Activated naive CD4-positive, alpha-beta T cell treated with anti-CD3 and anti-CD28 coated beads, Interleukin-2, amount 10 ng/mL, durations not matched to agents 7 days and 5 days (primary cell): ENCODE results near the gene TPPP3.
"Not testable (repeated sequence)": the region's sequence is repeated elsewhere in the genome, so short reads cannot be mapped to it uniquely, and the experiment has no call there.

Source experiments
- CTCF ChIA-PET: fragments of 350-600 bp; sonication (Branson Sonifier 250); formaldehyde crosslinking; loops from one replicate; lab custom pipeline; 2021; ENCODE audit warnings: antibody characterized with exemption; lab: Charles Lee
- DNase-seq: peaks from one replicate; pipeline ENCODE4 v3.0.0-alpha.2; 2020
- H3K27ac Mint-ChIP-seq: one replicate; pipeline ENCODE4 v1.8.0; 2021; ENCODE audit warnings: mild to moderate bottlenecking, moderate library complexity, mixed read lengths
- H3K27me3 Mint-ChIP-seq: one replicate; pipeline ENCODE4 v1.8.0; 2021; ENCODE audit warnings: mild to moderate bottlenecking, mixed read lengths
- H3K36me3 Mint-ChIP-seq: one replicate; pipeline ENCODE4 v1.8.0; 2021; ENCODE audit warnings: mixed read lengths
- H3K4me1 Mint-ChIP-seq: one replicate; pipeline ENCODE4 v1.8.0; 2021; ENCODE audit warnings: mixed read lengths
- H3K4me3 Mint-ChIP-seq: one replicate; pipeline ENCODE4 v1.8.0; 2021; ENCODE audit warnings: mild to moderate bottlenecking, moderate library complexity, mixed read lengths
- H3K9me3 Mint-ChIP-seq: one replicate; pipeline ENCODE4 v1.8.0; 2021; ENCODE audit warnings: mixed read lengths

Gene TPPP3

DNA sequence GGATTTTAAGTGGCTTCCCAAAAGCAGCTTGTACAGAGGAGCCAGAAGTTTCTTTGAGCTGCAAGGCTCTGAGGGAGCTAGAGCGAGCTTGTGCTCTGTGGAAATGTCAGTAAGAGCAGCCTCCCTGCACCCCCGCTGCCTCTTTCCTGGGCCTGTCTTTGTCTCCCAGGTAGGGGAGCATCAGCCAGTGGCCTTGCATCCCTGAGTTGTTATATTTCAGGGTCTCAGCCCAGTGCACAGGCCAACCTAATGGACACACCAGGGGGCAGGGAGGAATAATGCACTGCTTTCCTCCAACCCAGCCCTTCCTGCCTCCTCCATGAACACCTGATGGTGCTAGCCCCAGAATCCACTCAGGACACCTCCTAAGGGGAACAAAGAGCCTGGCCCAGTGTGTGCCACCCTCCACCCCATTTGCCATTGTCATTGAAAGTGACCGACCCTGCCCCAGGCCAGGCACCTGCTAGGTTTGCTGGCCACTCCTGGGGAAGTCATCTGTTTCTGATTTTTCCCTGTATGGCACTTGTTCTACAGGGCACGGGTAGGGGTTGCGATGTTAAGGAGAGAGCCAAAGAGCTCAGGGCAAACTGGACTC is 6.3 kb downstream of the TPPP3 start:
- CTCF ChIA-PET = interaction anchor here (1.0 to 4.2 kb wide), 2 partner anchors 12 to 187 kb away, joined by 3 to 18 read pairs; no protein-coding TSS in a partner anchor

DNA sequence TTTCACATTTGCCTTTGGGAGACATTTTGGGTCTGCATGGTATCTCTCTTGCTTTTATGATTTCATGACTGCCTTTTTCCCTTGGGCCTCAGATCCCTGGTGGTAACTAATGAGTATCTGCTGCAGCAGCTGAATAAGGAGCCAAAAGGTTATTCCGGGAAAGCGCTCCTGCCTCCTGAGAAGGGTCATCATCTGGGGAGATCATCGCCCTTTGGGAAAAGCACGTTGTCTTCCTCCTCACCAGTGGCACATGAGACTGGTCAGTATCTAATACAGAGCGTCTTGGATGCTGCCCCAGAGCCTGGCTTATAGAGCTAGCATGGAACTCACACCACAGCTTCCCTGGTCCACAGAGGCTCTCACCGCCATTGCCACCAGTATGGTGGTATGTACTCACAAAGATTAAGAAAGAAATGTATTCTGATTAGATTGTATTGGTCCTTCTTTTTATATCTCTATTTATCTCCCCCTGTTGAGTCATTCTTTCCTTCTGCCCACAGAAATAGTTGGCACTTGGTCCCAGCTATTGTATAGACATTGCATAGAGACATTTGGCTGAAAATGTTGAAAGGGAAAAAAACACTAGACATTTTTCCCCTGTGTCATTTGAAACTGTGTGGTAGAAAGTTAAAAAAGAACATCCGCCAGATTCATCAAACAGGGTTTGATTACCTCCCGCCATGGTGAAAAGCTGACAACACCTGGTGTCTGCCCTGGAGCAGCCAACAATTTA is 8.4 kb downstream of the TPPP3 start:
- no peaks in the 10 kb centered on the region for H3K9me3 Mint-ChIP-seq
- peaks cover 66% of the 10 kb centered on the region for H3K27me3 Mint-ChIP-seq
- H3K36me3 Mint-ChIP-seq = no peaks in the 10 kb centered on the region
- CTCF ChIA-PET = interaction anchor here (0.6 to 1.7 kb wide), 2 partner anchors 8 to 15 kb away, joined by 3 to 6 read pairs; partner anchors contain the start of gene TPPP3
- no peaks in the 10 kb centered on the region for H3K4me1 Mint-ChIP-seq
- no peak overlapping the region for H3K27ac Mint-ChIP-seq
- no peak for DNase-seq
- H3K4me3 Mint-ChIP-seq = no peak overlapping the region

More for the DNA sequence above, 6.3 kb downstream of the TPPP3 start:
- H3K27ac Mint-ChIP-seq = no peak overlapping the region
- no peak overlapping the region for H3K4me3 Mint-ChIP-seq
- peaks cover 81% of the 10 kb centered on the region for H3K27me3 Mint-ChIP-seq
- no peaks in the 10 kb centered on the region for H3K4me1 Mint-ChIP-seq
- no peaks in the 10 kb centered on the region for H3K9me3 Mint-ChIP-seq
- no peaks in the 10 kb centered on the region for H3K36me3 Mint-ChIP-seq
- no peak for DNase-seq

DNA sequence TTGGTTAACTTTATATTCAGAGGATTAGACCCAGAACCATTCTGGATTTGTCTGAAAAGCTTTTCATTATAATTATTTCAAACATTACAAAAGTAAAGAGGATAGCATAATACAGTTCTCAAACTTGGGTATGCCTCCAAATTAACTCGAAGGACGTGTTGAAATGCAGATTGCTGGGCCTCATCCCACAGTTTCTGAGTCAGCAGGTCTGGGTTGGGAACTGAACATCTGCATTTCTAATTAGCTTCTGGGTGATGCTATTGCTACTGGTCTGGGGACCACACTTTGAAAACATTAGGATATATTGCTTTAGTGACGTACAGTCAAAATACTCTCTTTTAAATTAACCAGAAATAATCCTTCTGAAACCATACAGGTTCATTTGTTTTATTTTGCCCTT is 10.0 kb downstream of the TPPP3 start:
- Mint-ChIP-seq H3K27ac (no peak overlapping the region), H3K4me3 (no peak overlapping the region), H3K4me1 (no peaks in the 10 kb centered on the region), H3K27me3 (peaks cover 49% of the 10 kb centered on the region), H3K36me3 (no peaks in the 10 kb centered on the region), H3K9me3 (no peaks in the 10 kb centered on the region)
- no peak for DNase-seq
- CTCF ChIA-PET = no interaction called here

DNA sequence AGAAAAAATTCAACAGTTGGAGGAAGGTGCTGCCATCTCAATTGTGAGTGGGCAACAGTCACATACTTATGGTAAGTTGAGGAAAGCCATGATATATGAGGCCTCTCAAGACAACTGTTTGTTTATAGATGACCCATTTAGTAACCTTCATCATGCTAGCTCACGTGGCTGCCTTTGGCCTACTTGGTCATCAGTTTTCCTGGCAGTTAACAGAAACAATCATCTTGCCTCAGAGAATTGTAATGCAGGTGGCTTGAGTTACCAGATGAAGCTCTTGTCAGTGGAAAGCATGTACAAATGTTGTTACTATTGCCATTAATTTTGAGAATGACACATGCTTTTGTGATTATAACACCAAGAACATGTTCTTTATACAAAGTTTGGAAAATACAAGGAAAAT is 14.7 kb downstream of the TPPP3 start:
- H3K36me3 Mint-ChIP-seq = no peaks in the 10 kb centered on the region
- CTCF ChIA-PET = no interaction called here

DNA sequence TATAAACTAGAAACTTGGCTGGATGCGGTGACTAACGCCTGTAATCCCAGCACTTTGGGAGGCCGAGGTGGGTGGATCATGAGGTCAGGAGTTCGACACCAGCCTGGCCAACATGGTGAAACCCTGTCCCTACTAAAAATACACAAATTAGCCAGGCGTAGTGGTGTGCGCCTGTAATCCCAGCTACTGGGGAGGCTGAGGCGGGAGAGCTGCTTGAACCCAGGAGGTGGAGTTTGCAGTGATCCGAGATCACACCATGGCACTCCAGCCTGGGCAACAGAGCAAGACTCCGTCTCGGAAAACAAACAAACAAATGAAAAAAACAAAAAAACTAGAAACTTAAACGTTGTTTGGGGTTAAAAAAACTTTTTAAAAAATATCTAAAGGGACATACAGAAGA is 17.3 kb downstream of the TPPP3 start:
- DNase-seq, H3K4me3 Mint-ChIP-seq, H3K27ac Mint-ChIP-seq, CTCF ChIA-PET, H3K4me1 Mint-ChIP-seq, H3K36me3 Mint-ChIP-seq, H3K9me3 Mint-ChIP-seq: not testable (repeated sequence)
- H3K27me3 Mint-ChIP-seq = peaks cover 17% of the 10 kb centered on the region

More for the DNA sequence above, 14.7 kb downstream of the TPPP3 start:
- DNase-seq = no peak
- no peak overlapping the region for H3K4me3 Mint-ChIP-seq
- H3K9me3 Mint-ChIP-seq = no peaks in the 10 kb centered on the region
- peaks cover 29% of the 10 kb centered on the region for H3K27me3 Mint-ChIP-seq
- no peak overlapping the region for H3K27ac Mint-ChIP-seq
- no peaks in the 10 kb centered on the region for H3K4me1 Mint-ChIP-seq

- no peak for DNase-seq
- H3K27me3 Mint-ChIP-seq = peaks cover 17% of the 10 kb centered on the region
- CTCF ChIA-PET = interaction anchor here (0.6 to 2.8 kb wide), 4 partner anchors 29 to 406 kb away, joined by 3 to 18 read pairs (median 4); no protein-coding TSS in a partner anchor
- no peak overlapping the region for H3K27ac Mint-ChIP-seq
- no peaks in the 10 kb centered on the region for H3K4me1 Mint-ChIP-seq
- H3K9me3 Mint-ChIP-seq = no peaks in the 10 kb centered on the region
- no peaks in the 10 kb centered on the region for H3K36me3 Mint-ChIP-seq
- H3K4me3 Mint-ChIP-seq = no peak overlapping the region
These were observed 20.6 kb downstream of the TPPP3 start for GRCh38 chr16:67372664-67373063.

DNA sequence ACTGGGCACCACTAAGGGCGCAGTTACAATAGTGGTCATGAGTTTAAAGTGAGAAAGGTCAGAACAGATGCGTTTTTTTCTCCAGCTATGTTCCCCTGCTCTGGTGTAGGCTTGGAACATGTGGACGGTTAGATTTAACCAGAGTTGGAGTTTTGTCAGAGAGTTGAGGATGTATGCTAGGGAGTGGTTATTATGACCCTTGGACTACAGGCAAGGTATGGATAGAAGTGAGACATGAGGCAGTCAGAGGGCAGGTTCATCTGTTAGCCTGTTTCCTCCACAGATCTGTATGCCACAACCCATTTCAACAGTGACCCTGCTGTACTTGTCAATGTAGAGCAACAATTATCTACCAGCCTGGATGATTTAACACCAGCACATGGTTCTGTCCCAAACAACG is 22.6 kb downstream of the TPPP3 start:
- no peak overlapping the region for H3K4me3 Mint-ChIP-seq
- H3K36me3 Mint-ChIP-seq = no peaks in the 10 kb centered on the region
- CTCF ChIA-PET = interaction anchor here (1.7 kb wide), 1 partner anchor 10 kb away, joined by 4 read pairs; no protein-coding TSS in a partner anchor

DNA sequence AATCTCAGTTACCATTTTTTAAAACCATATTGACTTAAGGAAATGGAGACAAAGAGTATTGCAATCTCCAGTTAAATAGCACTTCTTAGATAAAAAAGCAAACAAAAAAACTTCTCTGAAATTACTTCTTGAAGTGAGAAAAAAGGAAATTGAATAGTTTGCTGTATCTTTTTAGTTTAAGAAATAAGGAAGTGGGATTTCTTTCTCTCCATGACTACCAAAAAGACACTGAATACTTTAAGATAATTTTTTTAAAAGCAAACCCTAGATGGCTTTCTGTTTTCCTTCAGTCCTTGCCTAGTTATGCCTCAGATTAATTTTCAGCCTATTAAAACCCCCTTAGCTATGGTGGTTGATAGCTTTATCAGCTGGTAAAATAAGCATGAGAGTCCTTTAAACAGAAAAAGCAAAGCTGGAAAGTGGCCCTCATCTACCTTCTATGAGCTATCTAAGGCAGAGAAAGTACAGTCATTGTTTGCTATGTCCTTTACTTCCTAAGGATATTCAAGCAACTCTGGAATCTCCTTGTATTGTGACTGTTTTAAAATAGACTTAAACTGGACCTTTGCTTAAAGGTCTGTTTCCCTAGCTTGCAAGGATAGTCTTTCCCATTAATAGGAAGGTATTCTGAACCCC is 28.6 kb downstream of the TPPP3 start:
- peaks cover 11% of the 10 kb centered on the region for H3K27me3 Mint-ChIP-seq
- peaks cover 8% of the 10 kb centered on the region for H3K4me1 Mint-ChIP-seq
- no peaks in the 10 kb centered on the region for H3K36me3 Mint-ChIP-seq
- no peak overlapping the region for H3K4me3 Mint-ChIP-seq
- CTCF ChIA-PET = interaction anchor here (0.6 kb wide), 1 partner anchor 230 kb away, joined by 3 read pairs; no protein-coding TSS in a partner anchor
- no peak for DNase-seq
- H3K27ac Mint-ChIP-seq = no peak overlapping the region
- no peaks in the 10 kb centered on the region for H3K9me3 Mint-ChIP-seq

More for the DNA sequence above, 22.6 kb downstream of the TPPP3 start:
- Mint-ChIP-seq H3K9me3 (no peaks in the 10 kb centered on the region), H3K4me1 (peaks cover 2% of the 10 kb centered on the region), H3K27ac (no peak overlapping the region), H3K27me3 (peaks cover 5% of the 10 kb centered on the region)
- no peak for DNase-seq

GRCh38 chr16:67361038-67361437 is 32.3 kb downstream of the TPPP3 start:
- CTCF ChIA-PET = no interaction called here
- Mint-ChIP-seq H3K27ac (no peak overlapping the region), H3K36me3 (no peaks in the 10 kb centered on the region), H3K9me3 (no peaks in the 10 kb centered on the region), H3K27me3 (peaks cover 15% of the 10 kb centered on the region), H3K4me3 (no peak overlapping the region), H3K4me1 (peaks cover 8% of the 10 kb centered on the region)
- DNase-seq = no peak

- peaks cover 19% of the 10 kb centered on the region for H3K27me3 Mint-ChIP-seq
- H3K27ac Mint-ChIP-seq, H3K36me3 Mint-ChIP-seq, H3K4me3 Mint-ChIP-seq, CTCF ChIA-PET, DNase-seq, H3K4me1 Mint-ChIP-seq, H3K9me3 Mint-ChIP-seq: not testable (repeated sequence)
These were observed 33.6 kb downstream of the TPPP3 start for GRCh38 chr16:67359540-67360269.

DNA sequence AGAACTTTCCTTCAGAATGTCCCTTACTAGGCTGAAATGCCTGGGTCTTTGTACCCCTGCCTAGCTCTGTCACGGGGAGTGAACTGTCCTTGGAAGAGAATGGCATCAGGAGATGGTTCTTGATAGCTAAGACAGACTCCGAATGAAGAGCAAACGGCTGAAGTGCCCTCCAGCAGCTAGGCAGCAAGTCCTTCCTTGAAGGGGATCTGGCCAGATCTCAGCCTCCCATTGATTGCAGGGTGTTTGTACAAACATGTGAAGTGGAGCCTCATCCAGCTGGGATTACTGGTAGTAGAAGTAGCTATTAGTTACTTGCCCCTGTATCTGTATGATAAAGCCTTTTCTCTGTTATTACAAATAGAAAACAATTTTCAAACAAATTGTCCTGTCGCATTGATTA is 35.7 kb downstream of the TPPP3 start:
- Mint-ChIP-seq H3K4me3 (no peak overlapping the region), H3K27me3 (peaks cover 19% of the 10 kb centered on the region), H3K36me3 (no peaks in the 10 kb centered on the region), H3K9me3 (no peaks in the 10 kb centered on the region), H3K4me1 (no peaks in the 10 kb centered on the region), H3K27ac (no peak overlapping the region)
- CTCF ChIA-PET = no interaction called here
- no peak for DNase-seq

DNA sequence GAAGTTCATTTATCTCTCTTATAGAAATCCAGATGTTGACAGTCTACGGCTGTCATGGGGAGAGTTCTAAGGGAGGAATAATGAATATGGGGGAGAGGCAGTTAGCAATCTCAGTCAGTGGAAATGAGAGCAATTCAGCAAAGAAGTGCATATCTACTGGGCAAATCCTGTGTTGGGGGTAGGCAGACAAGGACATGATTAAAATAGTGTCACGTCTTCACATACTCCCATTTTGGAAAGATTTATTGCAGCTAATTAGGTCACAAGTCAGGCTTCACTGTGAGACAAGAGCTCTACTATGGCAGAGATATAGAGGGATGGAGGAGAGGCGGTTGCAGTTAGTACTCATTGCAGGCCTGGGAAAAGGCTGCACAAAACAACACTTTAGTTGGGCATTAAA is 36.9 kb downstream of the TPPP3 start:
- Mint-ChIP-seq H3K4me1 (no peaks in the 10 kb centered on the region), H3K4me3 (no peak overlapping the region), H3K36me3 (no peaks in the 10 kb centered on the region), H3K27ac (no peak overlapping the region), H3K27me3 (peaks cover 19% of the 10 kb centered on the region), H3K9me3 (no peaks in the 10 kb centered on the region)
- no peak for DNase-seq
- CTCF ChIA-PET = interaction anchor here (0.7 to 1.7 kb wide), 3 partner anchors 10 to 569 kb away, joined by 3 to 4 read pairs (median 3); no protein-coding TSS in a partner anchor

GRCh38 chr16:67352463-67352862 is 40.8 kb downstream of the TPPP3 start:
- DNase-seq, H3K4me1 Mint-ChIP-seq, H3K27ac Mint-ChIP-seq, H3K36me3 Mint-ChIP-seq, H3K4me3 Mint-ChIP-seq, H3K27me3 Mint-ChIP-seq, H3K9me3 Mint-ChIP-seq: not testable (repeated sequence)
- CTCF ChIA-PET = interaction anchor here (1.3 to 1.4 kb wide), 3 partner anchors 21 to 92 kb away, joined by 3 to 4 read pairs (median 3); no protein-coding TSS in a partner anchor

DNA sequence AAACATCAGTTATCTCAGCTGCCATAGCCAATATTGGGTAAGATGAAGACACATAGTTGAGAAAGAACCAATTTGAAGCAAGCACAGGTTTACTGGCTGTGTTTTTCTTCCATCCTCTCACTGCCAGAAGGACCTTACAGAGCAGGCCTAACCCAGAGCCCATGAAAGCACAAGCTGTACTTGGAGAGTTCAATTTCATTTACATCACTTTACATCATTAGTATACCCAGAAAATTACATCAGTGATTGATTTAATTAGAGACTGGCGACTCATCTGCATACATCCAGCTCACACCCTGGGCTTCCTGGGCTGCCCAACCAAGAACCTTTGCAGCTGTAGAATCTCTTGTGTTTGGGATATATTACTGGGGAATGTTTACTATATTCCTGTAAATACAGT is 43.0 kb downstream of the TPPP3 start:
- Mint-ChIP-seq H3K4me1 (no peaks in the 10 kb centered on the region), H3K27ac (no peak overlapping the region), H3K27me3 (peaks cover 6% of the 10 kb centered on the region), H3K4me3 (no peak overlapping the region), H3K36me3 (no peaks in the 10 kb centered on the region), H3K9me3 (no peaks in the 10 kb centered on the region)
- DNase-seq = no peak
- CTCF ChIA-PET = interaction anchor here (1.1 to 1.6 kb wide), 2 partner anchors 62 to 97 kb away, joined by 3 read pairs; no protein-coding TSS in a partner anchor
